Stimulated activated CD4-positive, alpha-beta T cell treated with anti-CD3 and anti-CD28 coated beads, Interleukin-1b, Interleukin-23, amount 100 ng/mL, for 1 hour (primary cell): ENCODE measurements around the gene BANF2.
"Not testable (repeated sequence)": the region's sequence is repeated elsewhere in the genome, so short reads cannot be mapped to it uniquely, and the experiment has no call there.

ENCODE experiments used
- DNase-seq, 2 donors: peaks; one replicate each; pipeline ENCODE4 v3.0.0-alpha.2; 2020; ENCODE audit warnings: low read depth in 2 of 2

The BANF2 gene

DNA sequence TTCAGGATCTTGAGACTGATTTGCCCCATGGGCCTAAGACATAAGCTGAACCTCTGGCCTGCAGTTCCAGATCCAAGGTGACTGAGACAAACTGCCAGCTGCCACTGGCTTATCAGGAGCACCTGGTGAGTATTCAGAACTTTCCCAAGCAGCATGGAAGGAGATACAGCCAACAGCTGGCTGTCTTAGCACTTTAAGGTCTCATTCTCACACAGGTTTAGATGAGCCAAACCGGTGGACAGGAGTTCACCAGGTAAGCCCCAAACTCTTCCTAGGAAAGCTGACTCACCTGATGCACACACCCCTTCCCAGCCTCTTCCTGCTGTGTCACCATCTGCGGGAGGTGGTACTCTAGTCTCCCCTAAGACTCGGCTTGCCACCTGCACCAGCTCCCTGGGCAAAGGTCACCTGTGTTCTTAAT lies at the start of gene BANF2:
BANF2 (plus strand) TSS at position 36 of the 421 bp plus-strand sequence. CDS start 25,060 bp downstream, outside the sequence.
- DNase-seq: no peak

GRCh38 chr20:17650301-17651128 lies 49.3 kb upstream of the BANF2 start:
- no peak for DNase-seq

DNA sequence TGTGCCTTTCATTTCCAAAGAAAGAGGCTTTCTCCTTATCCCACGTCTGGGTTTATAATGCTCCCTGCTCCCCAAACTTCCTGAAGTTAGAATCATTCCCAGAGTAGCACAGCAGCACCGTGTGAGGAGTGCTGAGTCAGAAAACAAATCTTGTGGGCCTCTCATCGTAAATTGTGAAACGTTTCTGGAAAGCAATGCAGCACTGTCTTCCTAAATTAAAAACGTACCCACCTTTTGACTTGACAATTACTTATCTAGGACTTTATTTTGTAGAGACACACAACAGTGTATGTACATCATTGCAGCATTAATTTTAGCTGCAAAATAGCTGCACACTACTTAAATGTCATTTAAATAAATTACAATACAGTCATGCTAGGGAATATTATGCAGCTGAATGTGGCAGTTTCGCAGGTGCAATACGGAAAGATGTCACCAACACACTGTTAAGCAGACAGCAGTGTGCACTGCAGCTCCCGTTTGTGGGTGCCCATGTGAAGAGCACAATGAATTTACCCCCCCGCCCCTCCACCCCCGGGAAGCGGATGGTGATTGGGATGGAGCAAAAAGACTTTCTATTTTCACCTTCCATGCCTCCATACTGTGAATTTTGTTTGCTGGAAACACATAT lies 48.5 kb upstream of the BANF2 start:
- DNase-seq: no peak

DNA sequence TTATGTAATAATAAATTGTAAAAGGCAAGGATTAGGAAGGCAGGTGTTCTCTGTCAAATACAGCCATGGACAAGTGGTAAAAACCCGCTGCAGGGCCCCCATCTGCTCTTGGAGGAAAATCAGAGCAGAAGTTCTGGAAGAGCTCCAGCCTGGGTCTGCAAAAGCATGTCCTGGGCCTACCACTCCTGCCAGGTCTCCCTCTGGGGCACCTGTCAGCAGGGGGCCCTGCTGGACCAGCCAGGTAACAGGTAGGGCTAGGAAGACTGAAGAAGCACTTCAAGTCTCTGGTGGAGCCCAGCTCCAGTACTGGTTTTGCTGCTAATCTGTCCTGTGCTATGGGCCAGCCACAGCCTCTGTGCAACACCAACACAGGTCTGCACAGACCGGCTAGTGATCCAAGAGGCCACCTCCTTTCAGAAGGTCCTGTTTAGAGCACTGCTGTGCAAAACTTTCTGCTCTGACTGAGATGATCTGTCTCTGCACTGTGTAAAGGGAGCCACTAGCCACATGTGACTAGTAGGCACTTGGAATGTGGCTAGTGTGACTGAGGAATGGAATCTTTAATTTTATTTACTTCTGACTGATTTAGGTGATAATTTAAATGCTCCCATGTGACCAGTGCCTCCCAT lies 47.9 kb upstream of the BANF2 start:
- DNase-seq: no peak

- no peak for DNase-seq
Measured at GRCh38 chr20:17652411-17652810, 47.4 kb upstream of the BANF2 start.

DNA sequence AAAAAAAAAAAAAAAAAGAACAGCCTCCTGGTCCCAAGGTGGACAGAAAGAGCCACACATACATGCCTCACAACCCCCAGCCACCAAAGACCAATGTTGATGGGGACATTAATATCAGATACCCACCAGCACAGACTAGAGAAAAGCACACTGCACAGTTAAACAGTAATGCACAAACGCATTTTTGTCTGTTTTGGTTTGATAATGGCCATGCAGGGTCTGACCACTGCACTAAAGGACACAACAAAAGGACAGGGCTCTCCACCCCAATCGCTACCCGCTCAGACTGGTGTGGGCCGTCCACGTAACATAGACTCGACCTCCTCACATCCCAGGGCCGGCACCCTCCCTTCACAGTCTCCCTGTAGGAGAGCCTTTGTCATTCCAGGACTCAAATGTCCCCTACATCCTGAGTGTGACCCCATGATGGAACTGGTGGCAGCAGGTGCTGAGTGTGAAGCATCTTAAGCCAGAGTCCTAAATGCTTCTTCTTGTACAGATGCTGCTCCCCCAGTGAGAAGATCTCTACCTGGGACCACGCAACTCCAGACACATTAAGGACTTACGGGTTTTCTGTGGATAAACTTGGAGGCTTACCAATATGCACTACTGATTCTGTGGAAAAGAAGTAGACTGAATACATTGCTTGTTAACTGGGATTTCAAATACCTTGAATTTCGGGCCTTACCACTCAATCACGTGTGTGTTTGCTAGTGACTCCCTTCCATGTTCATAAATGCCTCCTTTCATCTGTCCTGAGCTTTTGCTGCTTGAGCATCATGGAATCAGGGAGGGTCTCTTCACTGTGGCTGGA lies 45.7 kb upstream of the BANF2 start:
- DNase-seq: no peak

DNA sequence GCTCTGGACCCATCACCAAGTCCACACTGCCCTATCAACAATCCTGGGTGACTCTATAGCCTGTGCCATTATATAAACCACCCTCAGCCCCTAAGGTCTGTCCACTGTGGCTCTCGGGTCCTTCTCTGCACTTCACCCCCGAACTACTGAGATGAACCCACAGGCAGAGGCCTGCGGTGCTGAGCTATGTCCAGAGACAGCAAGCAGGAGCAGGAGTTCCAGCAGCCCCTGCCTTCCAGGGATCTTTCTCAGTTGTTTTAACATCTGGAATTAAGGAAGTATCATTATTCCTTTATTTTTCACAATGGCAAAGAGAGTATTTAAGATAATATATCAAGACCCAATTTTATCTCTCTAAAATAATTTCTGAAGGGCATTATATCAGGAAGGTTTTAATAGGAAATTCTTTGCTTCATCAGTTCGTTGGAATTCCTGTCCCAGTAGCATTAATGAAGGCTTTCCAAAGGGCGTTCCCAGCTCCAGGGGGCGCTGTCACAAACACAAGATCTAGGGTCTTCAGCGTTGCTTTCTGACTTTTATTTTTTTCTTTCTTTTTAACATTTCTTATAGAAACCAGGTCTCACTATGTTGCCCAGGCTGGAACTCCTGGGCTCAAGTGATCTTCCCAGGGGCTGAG lies 45.0 kb upstream of the BANF2 start:
- no peak for DNase-seq

- no peak for DNase-seq
Measured at GRCh38 chr20:17655286-17655651, 44.5 kb upstream of the BANF2 start.

DNA sequence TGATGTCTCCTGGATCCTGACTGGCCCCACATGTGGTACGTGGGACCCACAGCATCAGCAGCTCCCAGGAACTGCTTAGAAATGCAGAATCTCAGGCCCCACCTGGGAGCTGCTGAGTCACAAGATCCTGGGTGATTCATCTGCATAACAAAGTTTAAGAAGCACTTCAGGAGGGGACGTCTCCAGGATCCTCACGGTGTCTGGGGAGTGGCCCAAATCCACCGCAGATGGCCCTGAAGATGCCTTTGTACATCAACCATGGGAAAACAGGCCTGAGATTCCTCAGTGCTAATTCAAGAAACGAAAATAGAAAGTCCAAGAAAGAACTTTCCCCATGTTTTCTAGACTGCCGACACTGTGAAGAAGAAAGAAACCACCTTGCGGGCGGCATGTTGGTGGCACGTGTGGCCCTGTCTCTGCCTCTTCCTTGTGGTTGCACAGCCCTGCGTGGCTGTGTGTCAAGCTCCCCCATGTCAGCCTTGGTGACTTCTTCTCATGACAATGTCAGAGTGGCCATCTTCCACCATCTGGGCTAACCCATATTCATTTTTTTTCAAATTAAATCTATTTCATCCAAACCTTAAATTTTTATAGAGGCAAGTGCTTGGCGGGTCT lies 43.8 kb upstream of the BANF2 start:
- no peak for DNase-seq

DNA sequence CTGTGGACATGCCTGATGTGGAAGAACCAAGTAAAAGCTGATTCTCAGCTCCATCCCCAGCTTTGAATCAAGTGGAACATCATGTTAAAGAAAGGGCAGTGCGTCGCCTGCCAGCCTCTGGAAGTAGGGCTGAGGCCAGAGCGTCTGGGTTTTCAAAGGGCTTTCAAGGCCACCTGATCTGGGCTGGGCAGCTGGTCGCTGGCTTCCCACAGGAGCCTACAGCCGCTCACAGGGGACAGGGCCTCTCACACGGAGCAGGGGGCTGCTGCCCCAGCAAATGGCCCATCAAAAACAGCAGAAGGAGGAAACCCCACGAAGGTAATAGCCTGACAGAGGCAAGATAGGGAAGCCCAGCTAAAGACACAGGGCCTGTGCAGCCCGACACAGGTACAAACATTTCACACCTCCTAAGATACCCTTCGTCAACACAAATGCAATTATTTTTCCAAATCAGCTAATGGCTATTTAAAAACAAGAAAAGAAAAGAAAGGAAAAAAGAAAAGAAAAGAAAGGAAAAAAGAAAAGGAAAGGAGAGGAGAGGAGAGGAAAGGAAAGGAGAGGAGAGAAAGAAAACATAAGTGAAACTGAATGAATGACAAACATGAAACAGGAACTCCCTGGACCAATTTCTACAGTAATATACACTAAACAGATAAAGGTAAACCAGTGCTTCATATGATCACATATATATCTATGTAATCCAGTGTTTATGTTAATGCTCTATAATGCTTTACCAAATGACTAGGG lies 42.5 kb upstream of the BANF2 start:
- no peak for DNase-seq

DNA sequence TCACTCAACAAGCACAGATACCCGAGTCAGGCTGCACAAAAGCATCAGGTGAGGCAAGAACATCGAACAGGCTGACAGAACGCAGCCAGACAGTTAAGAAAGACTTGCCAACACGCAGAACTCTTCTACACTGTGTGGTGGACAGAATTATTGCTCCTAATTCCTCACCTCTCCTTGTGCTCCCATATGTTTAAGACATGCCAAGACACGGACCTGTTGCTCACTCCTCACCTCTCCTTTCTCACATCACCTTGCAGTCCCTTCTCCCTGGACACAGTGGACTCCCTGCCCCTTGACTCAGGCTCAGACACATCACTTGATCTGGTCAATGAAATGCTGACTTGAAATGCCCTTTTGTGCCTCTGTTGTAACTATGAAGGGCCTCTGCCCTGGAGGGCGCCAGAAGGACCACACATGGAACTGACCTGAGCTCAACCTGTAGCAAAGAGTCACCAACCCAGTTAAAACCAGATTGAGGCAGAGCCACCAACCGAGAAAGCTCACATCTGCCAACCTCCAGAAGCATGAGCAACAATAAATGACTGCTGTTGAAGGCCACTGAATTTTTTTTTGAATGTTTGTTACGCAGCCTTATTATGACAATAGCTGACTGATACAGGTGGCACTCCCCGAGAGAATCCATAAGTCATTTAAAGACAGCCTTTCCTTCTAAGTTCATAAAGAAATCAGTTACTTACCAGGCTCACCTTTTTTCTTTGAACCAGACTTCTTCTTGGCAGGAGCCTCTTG lies 41.7 kb upstream of the BANF2 start:
- DNase-seq: no peak

GRCh38 chr20:17658648-17658993 lies 41.1 kb upstream of the BANF2 start:
- DNase-seq: no peak

- not testable (repeated sequence) for DNase-seq
Measured at GRCh38 chr20:17659344-17659743, 40.4 kb upstream of the BANF2 start.

GRCh38 chr20:17659801-17660200 lies 40.0 kb upstream of the BANF2 start:
- no peak for DNase-seq

DNA sequence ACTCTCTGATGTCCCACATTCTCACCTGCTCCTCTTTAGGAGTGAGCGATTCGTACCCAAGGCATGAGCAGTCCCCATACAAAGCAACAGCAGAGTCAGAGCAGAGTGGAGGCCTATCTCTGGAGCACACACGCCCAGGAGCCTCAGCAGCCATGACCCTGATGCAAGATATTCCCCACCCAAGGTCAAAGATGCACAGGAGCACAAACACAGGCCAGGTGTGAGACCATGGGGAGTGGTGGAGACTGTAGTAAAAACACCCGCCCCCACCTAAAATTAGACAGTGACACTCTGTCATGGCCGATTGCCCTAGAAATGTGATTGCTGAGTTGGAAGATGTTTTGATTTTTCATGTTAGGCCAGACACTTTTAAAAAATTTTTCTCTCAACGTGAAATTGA lies 39.1 kb upstream of the BANF2 start:
- no peak for DNase-seq

DNA sequence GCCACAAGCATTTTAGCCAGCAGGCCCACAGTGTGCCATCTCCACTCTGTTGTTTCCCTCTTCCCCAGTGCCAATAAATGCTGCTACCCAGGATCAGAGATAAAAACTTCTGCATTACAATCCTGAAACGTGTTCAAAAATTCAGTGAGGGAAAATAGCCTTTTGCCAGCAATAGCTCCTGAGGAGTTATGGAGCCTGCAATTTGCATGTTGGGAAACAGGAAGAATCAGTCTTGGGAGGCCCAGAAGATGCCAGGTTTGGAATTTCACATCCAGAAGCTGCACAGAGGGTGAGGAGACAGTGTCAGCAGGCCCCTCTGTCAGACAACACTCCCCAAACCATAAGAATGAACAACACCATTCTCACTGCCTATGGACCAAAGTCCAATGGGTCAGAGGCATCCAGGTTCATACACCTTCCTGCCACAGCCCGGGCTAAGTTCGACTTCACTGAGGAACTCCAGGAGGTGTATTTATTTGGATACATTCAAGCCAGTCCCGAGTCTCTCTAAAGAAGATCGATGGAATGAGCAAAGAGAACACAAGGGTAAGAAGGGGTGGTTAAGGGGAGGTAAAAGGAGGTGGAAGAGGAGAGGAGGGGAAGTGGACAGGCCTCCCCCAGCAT lies 38.5 kb upstream of the BANF2 start:
- no peak for DNase-seq

DNA sequence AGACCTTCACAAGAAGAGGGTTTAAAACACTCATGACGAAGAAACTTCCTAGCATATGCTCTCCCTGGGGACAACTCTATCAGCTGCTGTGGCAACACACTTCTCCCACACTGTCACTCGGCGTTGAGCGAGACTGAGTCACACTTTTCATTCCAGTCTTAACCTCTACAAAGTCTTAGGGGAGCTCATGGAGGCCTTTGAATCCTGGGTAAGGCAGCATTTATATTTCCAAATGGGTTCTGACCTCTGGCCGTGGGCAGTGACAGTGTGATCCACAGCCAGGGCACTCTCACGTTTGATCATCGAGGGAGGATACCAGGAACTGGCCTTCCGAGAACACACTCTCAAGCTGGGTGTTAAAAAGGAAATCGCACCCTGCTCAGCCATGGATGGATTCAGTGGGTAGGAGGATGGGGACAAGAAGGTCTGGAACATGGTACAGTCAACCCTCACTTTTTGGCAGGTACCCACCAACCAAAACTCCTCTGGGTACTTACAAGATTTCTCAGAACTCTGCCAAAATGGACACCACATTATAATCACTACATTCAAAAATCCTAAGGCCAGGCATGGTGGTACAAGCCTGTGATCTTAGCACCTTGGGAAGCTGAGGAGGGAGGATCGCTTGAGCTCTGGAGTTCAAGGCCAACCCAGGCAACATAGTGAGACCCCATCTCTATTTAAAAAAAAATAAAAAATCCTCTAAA lies 37.3 kb upstream of the BANF2 start:
- no peak for DNase-seq

DNA sequence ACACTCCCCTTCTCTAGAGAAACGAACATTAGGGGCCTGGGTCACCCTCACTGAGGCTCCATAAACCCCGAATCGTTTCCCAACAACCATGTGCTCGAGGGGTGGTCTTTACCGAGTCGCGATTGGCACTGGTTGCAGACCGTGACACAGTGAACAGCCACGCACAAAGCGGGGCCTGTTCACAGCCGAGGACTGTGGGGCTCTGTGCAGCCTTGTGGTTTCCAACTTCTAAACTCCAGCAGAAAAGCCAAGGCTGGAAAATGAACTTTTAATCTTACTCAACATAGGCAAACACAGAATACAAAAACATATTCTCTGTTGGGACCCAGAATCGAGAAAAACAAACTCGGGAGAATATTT lies 36.7 kb upstream of the BANF2 start:
- no peak for DNase-seq

- DNase-seq: no peak
Measured at GRCh38 chr20:17663486-17663885, 36.3 kb upstream of the BANF2 start.
